GM21619 (cell line): ENCODE data around the gene FRMD4A.

Experiments
- ATAC-seq: cut with Tn5 transposase; IDR thresholded peaks from one replicate; pipeline ENCODE4 v1.9.1; 2021; ENCODE audit not compliant: unreplicated experiment

Gene FRMD4A

GRCh38 chr10:14330388-14331061 is at the start of gene FRMD4A:
FRMD4A (minus strand) TSS chr10:14330924.
- no peak for ATAC-seq

- no peak for ATAC-seq
Measured at GRCh38 chr10:14379556-14380280, 49.0 kb upstream of the FRMD4A start.

DNA sequence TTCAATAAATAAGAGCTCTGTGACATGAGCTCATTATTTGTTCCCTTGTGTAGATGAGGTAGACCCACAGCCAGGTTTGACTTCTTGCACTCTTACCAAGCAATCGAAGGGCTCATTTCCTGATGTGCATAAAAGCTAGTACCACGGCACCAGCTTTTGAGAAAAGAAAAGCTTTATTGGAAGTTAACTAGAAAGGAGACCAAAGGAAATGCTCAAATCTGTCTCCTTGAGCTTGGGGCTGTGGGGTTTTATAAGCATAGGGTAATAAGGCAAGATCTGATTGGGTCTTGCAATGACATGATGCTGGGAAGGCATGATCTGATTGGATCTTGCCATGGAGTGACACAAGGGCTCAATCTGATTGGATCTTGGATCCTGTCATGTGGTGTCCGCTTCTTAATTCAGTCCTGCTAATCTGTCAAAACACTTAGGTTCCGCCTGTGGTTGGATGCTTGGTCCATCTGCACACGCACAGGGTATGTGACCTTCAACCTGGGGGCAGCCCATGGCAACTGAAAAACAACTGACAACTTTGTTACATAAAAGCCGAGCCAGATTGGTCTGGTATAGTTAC is 47.8 kb upstream of the FRMD4A start:
- no peak for ATAC-seq

- no peak for ATAC-seq
Measured at GRCh38 chr10:14377591-14378175, 47.0 kb upstream of the FRMD4A start.

DNA sequence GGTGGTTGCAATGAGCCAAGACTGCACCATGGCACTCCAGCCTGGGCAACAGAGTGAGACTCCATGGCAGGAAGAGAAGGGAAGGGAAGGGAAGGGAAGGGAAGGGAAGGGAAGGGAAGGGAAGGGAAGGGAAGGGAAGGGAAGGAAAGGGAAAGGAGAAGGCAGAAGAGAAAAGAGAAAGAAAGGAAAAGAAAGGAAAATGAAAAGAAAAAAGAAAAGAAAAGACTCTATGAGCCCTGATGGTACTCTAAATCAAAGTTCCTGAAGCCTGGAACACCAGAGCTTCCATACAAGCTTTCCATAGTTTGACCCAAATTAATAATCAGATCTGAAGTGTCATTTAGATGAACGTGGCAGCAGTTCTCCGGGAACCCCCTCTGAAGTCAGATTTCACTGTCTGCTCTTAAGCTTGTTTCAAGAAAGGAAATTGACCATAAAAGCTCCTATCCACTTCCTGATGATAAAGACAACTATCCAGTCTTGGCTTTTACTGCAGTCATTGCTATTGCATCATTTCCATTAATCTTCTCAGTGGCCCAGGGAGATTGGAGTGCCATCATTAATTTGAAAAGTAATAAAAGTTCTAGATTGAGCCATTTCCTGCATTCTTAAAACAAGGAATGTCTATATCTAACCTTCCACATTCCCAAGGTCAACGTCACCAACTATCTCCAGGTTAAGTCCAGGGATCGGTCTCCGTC is 44.2 kb upstream of the FRMD4A start:
- no peak for ATAC-seq

GRCh38 chr10:14372606-14373005 is 41.9 kb upstream of the FRMD4A start:
- no peak for ATAC-seq

DNA sequence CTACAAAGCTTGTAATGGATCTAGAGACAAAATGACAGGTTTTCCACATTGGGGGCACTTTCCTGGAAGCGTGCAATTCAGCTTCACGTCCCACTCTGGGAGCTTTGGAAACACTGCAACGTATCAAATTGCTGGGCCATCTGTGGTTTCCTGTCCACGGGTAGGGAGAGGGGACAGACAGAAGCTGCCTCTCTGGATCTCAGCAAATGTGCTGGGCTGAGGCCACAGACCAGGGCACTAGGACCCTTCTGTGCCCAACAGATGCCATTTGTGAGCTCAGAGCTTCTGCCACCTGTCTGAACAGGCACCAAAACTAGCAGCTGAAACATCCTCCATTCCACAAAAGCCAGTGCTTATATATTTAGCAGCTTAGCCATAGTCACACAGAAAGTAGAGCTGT is 40.9 kb upstream of the FRMD4A start:
- no peak for ATAC-seq

GRCh38 chr10:14370894-14371293 is 40.2 kb upstream of the FRMD4A start:
- no peak for ATAC-seq

DNA sequence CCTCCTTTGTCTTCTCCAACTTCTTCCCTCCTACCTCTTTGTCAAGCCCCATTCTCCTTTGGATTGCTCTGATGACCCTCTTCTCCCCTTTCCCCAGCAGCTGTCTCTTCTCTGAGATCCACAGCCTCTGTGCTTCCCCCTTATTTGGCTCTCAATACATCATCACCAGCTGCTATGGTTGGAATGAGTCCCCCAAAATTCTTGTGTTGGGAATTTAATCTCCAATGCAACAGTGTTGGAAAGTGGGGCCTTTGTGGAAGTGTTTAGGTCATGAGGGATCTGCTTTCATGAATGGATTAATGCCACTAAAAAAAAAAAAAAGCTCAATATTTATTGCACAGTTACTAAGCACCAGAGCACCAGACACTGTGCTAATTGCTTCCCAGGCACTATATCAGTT is 39.2 kb upstream of the FRMD4A start:
- no peak for ATAC-seq

- no peak for ATAC-seq
Measured at GRCh38 chr10:14366760-14367159, 36.0 kb upstream of the FRMD4A start.

DNA sequence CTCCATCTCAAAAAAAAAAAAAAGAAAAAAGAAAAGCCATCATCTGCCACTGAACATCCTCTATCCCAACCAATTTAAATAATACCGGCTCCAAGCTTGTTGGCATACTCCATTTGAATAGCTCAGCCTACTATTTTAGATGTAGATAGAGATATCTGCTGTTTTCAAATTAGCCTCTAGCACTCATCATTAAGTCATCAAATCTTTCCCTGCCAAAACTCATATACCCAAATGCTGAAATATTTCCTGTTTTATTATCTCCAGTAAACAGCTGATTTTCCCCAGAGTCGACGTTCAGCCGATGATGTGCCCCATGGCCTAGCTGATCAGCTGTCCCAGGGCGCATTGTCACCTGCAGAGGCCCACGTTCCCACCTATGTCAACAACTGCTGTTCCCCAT is 34.5 kb upstream of the FRMD4A start:
- ATAC-seq = no peak

DNA sequence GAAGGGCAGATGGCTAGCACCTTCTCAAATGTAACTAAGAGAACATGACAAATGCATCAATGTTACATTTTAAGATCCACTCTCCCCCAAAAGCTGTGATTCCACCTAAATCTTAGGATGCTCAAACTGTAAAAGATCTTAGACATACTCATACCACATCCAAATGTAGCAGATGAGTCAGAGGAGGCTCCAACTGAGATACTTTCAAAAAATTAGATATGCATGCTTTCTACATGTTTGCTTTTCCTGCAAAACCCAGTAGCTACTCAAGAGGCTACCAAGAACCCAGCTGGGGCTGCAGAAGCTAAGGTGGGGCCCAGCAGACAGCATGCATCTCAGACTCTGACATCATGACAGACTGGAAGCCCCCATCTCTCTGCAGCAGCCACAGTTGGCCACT is 31.4 kb upstream of the FRMD4A start:
- no peak for ATAC-seq

DNA sequence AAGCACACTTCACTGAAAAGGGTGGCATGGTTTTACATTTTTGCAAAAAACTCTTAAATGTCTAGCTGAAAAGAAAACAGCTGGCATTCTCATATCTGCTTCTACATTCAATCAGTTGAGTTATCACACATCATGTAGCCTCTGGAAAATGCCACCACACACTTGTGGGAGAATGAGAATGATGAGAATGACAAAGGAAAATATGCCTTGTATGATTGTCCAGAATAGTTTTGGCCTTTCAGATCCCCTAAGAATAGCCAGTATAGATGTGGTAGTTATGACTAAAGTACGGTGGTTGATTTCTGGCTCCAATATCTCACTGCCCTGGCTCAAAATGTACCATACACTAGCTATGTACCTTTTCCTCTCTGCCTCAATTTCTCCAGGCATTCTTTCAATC is 30.2 kb upstream of the FRMD4A start:
- ATAC-seq = no peak

- ATAC-seq = no peak
Measured at GRCh38 chr10:14360515-14360914, 29.8 kb upstream of the FRMD4A start.

GRCh38 chr10:14358886-14359573 is 28.3 kb upstream of the FRMD4A start:
- no peak for ATAC-seq

DNA sequence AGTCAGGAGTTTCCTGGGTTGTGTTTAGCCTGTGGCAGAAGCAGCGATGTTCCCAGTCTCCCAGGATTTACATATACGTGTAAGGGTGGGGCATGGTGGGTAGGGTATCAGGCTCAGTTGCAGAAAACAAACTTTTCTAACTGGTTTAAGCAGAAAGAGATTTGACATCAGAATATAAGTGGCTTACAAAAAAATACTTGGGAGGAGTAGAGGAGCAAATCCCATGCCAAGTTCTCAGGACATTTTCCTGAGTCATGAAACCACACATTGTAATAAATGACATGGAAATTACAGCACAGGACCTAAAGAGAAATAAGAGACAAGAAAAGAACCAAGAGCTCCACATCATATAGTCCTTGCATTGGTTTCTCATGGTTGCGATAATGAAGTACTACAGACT is 26.2 kb upstream of the FRMD4A start:
- no peak for ATAC-seq

DNA sequence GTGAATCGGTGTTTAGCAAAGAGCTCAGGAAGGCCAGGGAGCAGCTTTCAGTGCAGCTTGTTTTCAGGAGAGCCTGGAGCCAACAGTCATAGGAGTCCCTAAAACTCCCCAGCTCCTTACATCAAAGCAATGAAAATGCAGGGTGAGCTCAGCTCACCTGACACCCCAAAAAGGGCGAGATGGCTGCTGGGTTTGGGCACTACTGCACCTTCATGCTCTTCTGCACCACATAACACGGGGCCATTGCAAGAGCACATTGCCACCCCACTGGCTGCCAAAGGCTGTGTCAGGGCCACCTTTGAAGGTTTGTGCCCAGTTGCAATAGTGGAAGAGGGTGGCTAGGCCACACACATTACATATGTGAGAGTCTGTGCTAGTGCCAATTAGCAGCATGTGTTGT is 25.0 kb upstream of the FRMD4A start:
- ATAC-seq = no peak

- ATAC-seq = no peak
Measured at GRCh38 chr10:14353291-14353913, 22.7 kb upstream of the FRMD4A start.

GRCh38 chr10:14350006-14350405 is 19.3 kb upstream of the FRMD4A start:
- no peak for ATAC-seq

DNA sequence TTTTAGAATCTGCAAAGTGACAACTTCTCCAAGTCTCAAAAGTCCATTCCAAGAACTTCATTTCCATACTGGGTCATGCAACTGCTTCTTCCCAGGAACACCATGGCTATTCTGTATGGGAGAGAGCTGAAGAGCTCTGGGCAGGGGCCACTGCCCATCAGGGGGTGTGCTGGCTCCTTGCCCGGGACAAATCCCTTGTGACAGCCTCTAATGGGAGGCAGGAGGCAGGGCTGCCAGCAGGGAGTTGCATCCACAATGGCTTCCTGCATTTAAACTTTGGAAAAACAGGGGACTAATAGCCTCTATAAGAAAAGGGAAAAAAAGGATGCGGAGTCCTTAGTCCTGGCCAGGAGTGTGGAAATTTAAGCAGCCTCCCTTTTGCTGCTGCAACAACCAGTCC is 18.4 kb upstream of the FRMD4A start:
- no peak for ATAC-seq
